ENCODE data around the gene ZNF343. TPM values are rescaled to one million over a fixed set of nuclear protein-coding genes. Genes with fewer than 3 reads are reported as not detected.

ZNF343 gene
- total and polyA plus RNA-seq, 2 donors (not counting 3 experiments of a cell fraction or from before 2014, with no cell fraction given): 4.7 to 7.9 TPM

GRCh38 chr20:2449386-2449785 lies 59.3 kb downstream of the ZNF343 start:
- Histone ChIP-seq H3K36me3 (ENCODE audit: control insufficient read depth in 2 of 2, extremely low read depth in 1 of 2, insufficient read depth in 2 of 2, low read length in 2 of 2) (no peaks in the 10 kb centered on the region), H3K9ac (replicated peaks; ENCODE audit: extremely low read depth, insufficient read depth, low read length) (no peak overlapping the region), H2AFZ (ENCODE audit: low read depth, low read length) (no peak overlapping the region), H3K9me1 (replicated peaks; ENCODE audit: control insufficient read depth, extremely low read depth, insufficient read depth, low read length) (no peaks in the 10 kb centered on the region), H3K9me3 (replicated peaks; ENCODE audit: control insufficient read depth, insufficient read depth, low read length) (no peaks in the 10 kb centered on the region), H3K4me3 (replicated peaks in 1 of 3; ENCODE audit: insufficient read depth in 1 of 3, low read depth in 1 of 3, low read length in 3 of 3) (no peak overlapping the region), H3K79me2 (ENCODE audit: control insufficient read depth, insufficient read depth, low read length) (no peaks in the 10 kb centered on the region), H3K4me1 (ENCODE audit: control insufficient read depth, extremely low read depth, insufficient read depth, low read length) (no peaks in the 10 kb centered on the region), H3K4me2 (ENCODE audit: insufficient read depth, low read length) (no peak overlapping the region), H3K27me3 (ENCODE audit: control insufficient read depth in 2 of 2, insufficient read depth in 2 of 2, low read length in 2 of 2) (peaks cover 0 to 2% of the 10 kb centered on the region in 2 experiments), H3K27ac (ENCODE audit: insufficient read depth, low read depth, low read length) (no peak overlapping the region), H4K20me1 (replicated peaks; ENCODE audit: control insufficient read depth, extremely low read depth, insufficient read depth, low read length) (no peaks in the 10 kb centered on the region)
- DNase-seq (ENCODE audit: low read depth, low spot score) (no peak), FAIRE-seq (no peak)
- ChIA-PET CTCF (interaction anchor here (4.8 kb wide), 1 partner anchor 242 kb away, joined by 55 read pairs; no protein-coding TSS in a partner anchor), POLR2A (no interaction called here)
- dilution Hi-C loops (cut with MboI; ENCODE audit: extremely low pct_ligation_motif_present, low sequenced_read_pairs): no loop called here
- intact Hi-C loops (cut with micrococcal nuclease): no loop called here
- TF ChIP-seq JUN (IDR thresholded peaks at IDR 0.05; ENCODE audit: borderline replicate concordance, insufficient read depth, insufficient read length, low read depth) (no peak), MYC (IDR thresholded peaks at IDR 0.05; ENCODE audit: low read depth, low read length) (no peak), GATA2 (IDR thresholded peaks at IDR 0.05; ENCODE audit: insufficient read depth, insufficient read length, low read depth, low read length) (no peak), POLR2AphosphoS5 (IDR thresholded peaks at IDR 0.05; ENCODE audit: insufficient read depth, low read depth, low read length) (no peak), EZH2 (IDR thresholded peaks at IDR 0.05; ENCODE audit: borderline replicate concordance, low read depth, low read length, severe bottlenecking) (no peak), FOS (IDR thresholded peaks at IDR 0.05; ENCODE audit: borderline replicate concordance, insufficient read depth, low read length) (no peak)
- TF ChIP-seq, protein P1, sequence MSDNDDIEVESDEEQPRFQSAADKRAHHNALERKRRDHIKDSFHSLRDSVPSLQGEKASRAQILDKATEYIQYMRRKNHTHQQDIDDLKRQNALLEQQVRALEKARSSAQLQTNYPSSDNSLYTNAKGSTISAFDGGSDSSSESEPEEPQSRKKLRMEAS (IDR thresholded peaks at IDR 0.05; ENCODE audit: insufficient read depth, insufficient read length): no peak
- no TSS peak for BruUV-seq (replicated peaks)

DNA sequence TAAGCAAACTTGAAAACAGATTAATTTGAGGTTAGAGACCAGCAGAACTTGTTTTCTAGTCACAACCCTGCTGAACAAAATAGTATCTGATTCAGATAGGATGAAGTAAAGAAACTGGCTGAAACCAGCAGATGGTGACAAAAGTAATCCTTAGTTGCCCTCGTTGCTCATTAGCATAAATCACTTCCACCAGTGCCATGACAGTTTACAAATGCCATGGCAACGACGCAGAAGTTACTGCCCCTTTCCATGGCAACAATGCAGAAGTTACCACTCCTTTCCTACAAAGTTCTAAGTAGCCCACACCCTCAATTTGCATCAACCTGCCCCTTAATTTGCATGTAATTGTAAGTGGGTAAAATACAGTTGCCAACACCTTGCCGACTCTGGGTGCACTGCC lies 61.9 kb downstream of the ZNF343 start:
- BruUV-seq (replicated peaks): no TSS peak
- DNase-seq (ENCODE audit: low read depth, low spot score) (no peak), FAIRE-seq (no peak)
- Histone ChIP-seq H3K27ac (ENCODE audit: insufficient read depth, low read depth, low read length) (no peak overlapping the region), H3K4me2 (ENCODE audit: insufficient read depth, low read length) (no peak overlapping the region), H2AFZ (ENCODE audit: low read depth, low read length) (no peak overlapping the region), H3K9me3 (replicated peaks; ENCODE audit: control insufficient read depth, insufficient read depth, low read length) (no peaks in the 10 kb centered on the region), H3K27me3 (ENCODE audit: control insufficient read depth in 2 of 2, insufficient read depth in 2 of 2, low read length in 2 of 2) (peaks cover 0 to 6% of the 10 kb centered on the region in 2 experiments), H3K79me2 (ENCODE audit: control insufficient read depth, insufficient read depth, low read length) (no peaks in the 10 kb centered on the region), H3K36me3 (ENCODE audit: control insufficient read depth in 2 of 2, extremely low read depth in 1 of 2, insufficient read depth in 2 of 2, low read length in 2 of 2) (no peaks in the 10 kb centered on the region), H3K9ac (replicated peaks; ENCODE audit: extremely low read depth, insufficient read depth, low read length) (no peak overlapping the region), H4K20me1 (replicated peaks; ENCODE audit: control insufficient read depth, extremely low read depth, insufficient read depth, low read length) (no peaks in the 10 kb centered on the region), H3K9me1 (replicated peaks; ENCODE audit: control insufficient read depth, extremely low read depth, insufficient read depth, low read length) (no peaks in the 10 kb centered on the region), H3K4me3 (replicated peaks in 1 of 3; ENCODE audit: insufficient read depth in 1 of 3, low read depth in 1 of 3, low read length in 3 of 3) (no peak overlapping the region), H3K4me1 (ENCODE audit: control insufficient read depth, extremely low read depth, insufficient read depth, low read length) (no peaks in the 10 kb centered on the region)
- intact Hi-C loops (cut with micrococcal nuclease): no loop called here
- ChIA-PET CTCF (interaction anchor here (0.9 to 1.2 kb wide), 2 partner anchors 9 kb away, joined by 3 to 4 read pairs; no protein-coding TSS in a partner anchor), POLR2A (no interaction called here)
- dilution Hi-C loops (cut with MboI; ENCODE audit: extremely low pct_ligation_motif_present, low sequenced_read_pairs): no loop called here
- TF ChIP-seq GATA2 (IDR thresholded peaks at IDR 0.05; ENCODE audit: insufficient read depth, insufficient read length, low read depth, low read length): no peak
- no peak for TF ChIP-seq JUN (IDR thresholded peaks at IDR 0.05; ENCODE audit: borderline replicate concordance, insufficient read depth, insufficient read length, low read depth)
- TF ChIP-seq POLR2A (IDR thresholded peaks at IDR 0.05; ENCODE audit: low read depth, low read length): no peak
- no peak for TF ChIP-seq FOS (IDR thresholded peaks at IDR 0.05; ENCODE audit: borderline replicate concordance, insufficient read depth, low read length)
- no peak for TF ChIP-seq MYC (IDR thresholded peaks at IDR 0.05; ENCODE audit: low read depth, low read length)
- TF ChIP-seq POLR2AphosphoS5 (IDR thresholded peaks at IDR 0.05; ENCODE audit: insufficient read depth, low read depth, low read length): no peak
- TF ChIP-seq EZH2 (IDR thresholded peaks at IDR 0.05; ENCODE audit: borderline replicate concordance, low read depth, low read length, severe bottlenecking): no peak
- TF ChIP-seq CTCF (IDR thresholded peaks at IDR 0.05; ENCODE audit: extremely low read depth in 1 of 2, insufficient read depth in 1 of 2, low read depth in 1 of 2, low read length in 2 of 2): no peak
- TF ChIP-seq, protein P1 (IDR thresholded peaks at IDR 0.05; ENCODE audit: insufficient read depth, insufficient read length): no peak
